A549 (cell line): Measurements from ENCODE around the gene FAM180A. TPM values are rescaled to one million over a fixed set of nuclear protein-coding genes. Genes with fewer than 3 reads are reported as not detected.

Experiments
- ATAC-seq, 2 experiments: fragments of 200-7000 bp in 1 of 2; fragments of >200 bp in 1 of 2; cut with Nextera tagmentation in 1 of 2; cut with Tn5 transposase in 1 of 2; 3 replicates each; pipeline versions ENCODE4 v1.8.0 to v1.9.1; 2018 to 2020; ENCODE audit warnings: mild to moderate bottlenecking in 1 of 2, moderate library complexity in 1 of 2
- CTCF ChIA-PET: fragments of 300-600 bp; sonication (Branson Sonifier 250); formaldehyde crosslinking; extraction: SDS; loops from one replicate; lab custom pipeline; 2021; ENCODE audit warnings: antibody characterized with exemption, inconsistent platforms; lab: Yijun Ruan, JAX
- POLR2A ChIA-PET: fragments of 350-600 bp; formaldehyde crosslinking; extraction: SDS; loops from one replicate; lab custom pipeline; 2021; ENCODE audit warnings: antibody characterized with exemption, inconsistent platforms; lab: Yijun Ruan, JAX
- DNase-seq, 2 experiments: peaks; one replicate each; pipeline versions ENCODE4 v3.0.0 to v3.0.0-alpha.2; 2011 to 2016; ENCODE audit warnings: low read depth in 1 of 2, low spot score in 1 of 2
- FAIRE-seq: peaks from 2 replicates; lab custom pipeline; 2011; peaks lifted over from hg19 to GRCh38; lab: Jason Lieb, UNC
- H3K27ac ChIP-seq, 2 experiments: fragments of >200 bp; sonication (Bioruptor Twin); formaldehyde crosslinking; 3 replicates each; pipeline ENCODE4 v1.5.1; 2016 to 2017
- H3K4me1 ChIP-seq: fragments of >200 bp; sonication (Bioruptor Twin); formaldehyde crosslinking; 3 replicates; pipeline ENCODE4 v1.6.1; 2016
- H3K4me2 ChIP-seq: fragments of >200 bp; sonication (Bioruptor Twin); formaldehyde crosslinking; 3 replicates; pipeline ENCODE4 v1.6.1; 2016
- H3K4me3 ChIP-seq: fragments of >200 bp; sonication (Bioruptor Twin); formaldehyde crosslinking; 3 replicates; pipeline ENCODE4 v1.5.1; 2016
- H3K9me3 ChIP-seq: fragments of >200 bp; sonication (Bioruptor Twin); formaldehyde crosslinking; 3 replicates; pipeline ENCODE4 v1.6.1; 2016
- FOSB ChIP-seq: fragments of 250-450 bp; sonication (Bioruptor Pico); IDR thresholded peaks from 2 replicates; pipeline ENCODE4 v1.5.0; 2020; ENCODE audit warnings: mild to moderate bottlenecking, moderate library complexity
- FOXS1 ChIP-seq: fragments of 250-450 bp; sonication (Bioruptor Pico); IDR thresholded peaks from 2 replicates; pipeline ENCODE4 v1.5.0; 2020; ENCODE audit warnings: mild to moderate bottlenecking, moderate library complexity
- HES2 ChIP-seq: fragments of >200 bp; sonication (Bioruptor Twin); formaldehyde crosslinking; IDR thresholded peaks from 2 replicates; pipeline ENCODE4 v1.6.1; 2016
- HEYL ChIP-seq: fragments of 250-450 bp; sonication (Bioruptor Pico); IDR thresholded peaks from 2 replicates; pipeline ENCODE4 v1.8.0; 2021; ENCODE audit warnings: mild to moderate bottlenecking, moderate library complexity
- HOXA7 ChIP-seq: fragments of 250-450 bp; sonication (Bioruptor Pico); IDR thresholded peaks from 2 replicates; pipeline ENCODE4 v1.5.0; 2020; ENCODE audit warnings: mild to moderate bottlenecking, moderate library complexity
- HOXB5 ChIP-seq: fragments of 250-450 bp; sonication (Bioruptor Pico); IDR thresholded peaks from 2 replicates; pipeline ENCODE4 v1.5.0; 2020; ENCODE audit warnings: mild to moderate bottlenecking, moderate library complexity
- JUNB ChIP-seq: fragments of >200 bp; sonication (Bioruptor Twin); formaldehyde crosslinking; IDR thresholded peaks from 2 replicates; pipeline ENCODE4 v1.6.1; 2016
- MAFK ChIP-seq: fragments of 450-650 bp; IDR thresholded peaks from 2 replicates; pipeline ENCODE4 v1.6.1; 2014; ENCODE audit not compliant: partially characterized antibody
- MYC ChIP-seq: IDR thresholded peaks from 2 replicates; pipeline ENCODE4 v1.6.1; 2012; ENCODE audit warnings: mild to moderate bottlenecking, inconsistent platforms, low read length, improper control_type of control experiment, borderline replicate concordance
- POLR2A ChIP-seq: IDR thresholded peaks from 2 replicates; pipeline ENCODE4 v1.6.1; 2012; ENCODE audit warnings: mild to moderate bottlenecking, low read length
- POLR2AphosphoS2 ChIP-seq: conservative IDR thresholded peaks from 2 replicates; pipeline ENCODE4 v1.6.1; 2012; ENCODE audit warnings: low read length, improper control_type of control experiment, inconsistent platforms
- RAD21 ChIP-seq, 2 experiments: fragments of >200 bp in 1 of 2; sonication (Bioruptor Twin) in 1 of 2; formaldehyde crosslinking in 1 of 2; IDR thresholded peaks in 1 of 2; conservative IDR thresholded peaks in 1 of 2; 2 replicates in 1 of 2; 3 replicates in 1 of 2; pipeline ENCODE4 v1.6.1; 2012 to 2018; ENCODE audit warnings: inconsistent platforms in 1 of 2
- RARB ChIP-seq: fragments of 250-450 bp; sonication (Bioruptor Pico); IDR thresholded peaks from 2 replicates; pipeline ENCODE4 v1.8.0; 2021; ENCODE audit warnings: mild to moderate bottlenecking, moderate library complexity
- RCOR1 ChIP-seq: fragments of 150-350 bp; IDR thresholded peaks from 2 replicates; pipeline ENCODE4 v1.6.1; 2014; ENCODE audit warnings: antibody characterized with exemption, low read length, low read depth
- ZFP36 ChIP-seq: fragments of 450-650 bp; IDR thresholded peaks from 2 replicates; pipeline ENCODE4 v1.6.1; 2014; ENCODE audit warnings: borderline replicate concordance; ENCODE audit not compliant: partially characterized antibody
- WGBS: methylation state at CpG from one replicate; pipeline ENCODE4 v1.1.6; 2017; ENCODE audit errors: missing lambda C conversion rate; 5-methylcytosine and 5-hydroxymethylcytosine counted together
- polyA plus RNA-seq, 4 experiments: library from polyadenylated mRNA; depleted of rRNA in 3 of 4; stranded (reverse); fragments of >200 nt; fragmentation: RNase III in 1 of 4; extraction: RNeasy Plus Mini Kit Qiagen cat#74134 plus additional on column Dnase treatment in 1 of 4; gene quantifications; 2 replicates in 3 of 4; 3 replicates in 1 of 4; pipeline ENCODE4 v1.2.3, GENCODE V29; 2011 to 2017
- TF ChIP-seq, protein P1 (sequence below): fragments of 200-600 bp; sonication (generic); IDR thresholded peaks from 2 replicates; pipeline ENCODE4 v1.6.1; 2016; ENCODE audit warnings: antibody characterized with exemption, mild to moderate bottlenecking, moderate library complexity

Gene FAM180A
- polyA plus RNA-seq, 2 of the 4 experiments (the other 2 are of a cell fraction), result not detected

GRCh38 chr7:135718794-135719437 lies 29.7 kb downstream of the FAM180A start:
- DNase-seq, result no peak
- no peaks in the 10 kb centered on the region for H3K9me3 ChIP-seq
- POLR2A ChIA-PET, result no interaction called here
- TF ChIP-seq JUNB (no peak), HOXA7 (CRISPR knock-in tag) (no peak), MYC (no peak), HOXB5 (CRISPR knock-in tag) (no peak), ZFP36 (no peak), POLR2AphosphoS2 (no peak), RCOR1 (no peak), RARB (no peak), MAFK (no peak), HEYL (CRISPR knock-in tag) (no peak), FOXS1 (CRISPR knock-in tag) (no peak), POLR2A (no peak)
- TF ChIP-seq, protein P1, sequence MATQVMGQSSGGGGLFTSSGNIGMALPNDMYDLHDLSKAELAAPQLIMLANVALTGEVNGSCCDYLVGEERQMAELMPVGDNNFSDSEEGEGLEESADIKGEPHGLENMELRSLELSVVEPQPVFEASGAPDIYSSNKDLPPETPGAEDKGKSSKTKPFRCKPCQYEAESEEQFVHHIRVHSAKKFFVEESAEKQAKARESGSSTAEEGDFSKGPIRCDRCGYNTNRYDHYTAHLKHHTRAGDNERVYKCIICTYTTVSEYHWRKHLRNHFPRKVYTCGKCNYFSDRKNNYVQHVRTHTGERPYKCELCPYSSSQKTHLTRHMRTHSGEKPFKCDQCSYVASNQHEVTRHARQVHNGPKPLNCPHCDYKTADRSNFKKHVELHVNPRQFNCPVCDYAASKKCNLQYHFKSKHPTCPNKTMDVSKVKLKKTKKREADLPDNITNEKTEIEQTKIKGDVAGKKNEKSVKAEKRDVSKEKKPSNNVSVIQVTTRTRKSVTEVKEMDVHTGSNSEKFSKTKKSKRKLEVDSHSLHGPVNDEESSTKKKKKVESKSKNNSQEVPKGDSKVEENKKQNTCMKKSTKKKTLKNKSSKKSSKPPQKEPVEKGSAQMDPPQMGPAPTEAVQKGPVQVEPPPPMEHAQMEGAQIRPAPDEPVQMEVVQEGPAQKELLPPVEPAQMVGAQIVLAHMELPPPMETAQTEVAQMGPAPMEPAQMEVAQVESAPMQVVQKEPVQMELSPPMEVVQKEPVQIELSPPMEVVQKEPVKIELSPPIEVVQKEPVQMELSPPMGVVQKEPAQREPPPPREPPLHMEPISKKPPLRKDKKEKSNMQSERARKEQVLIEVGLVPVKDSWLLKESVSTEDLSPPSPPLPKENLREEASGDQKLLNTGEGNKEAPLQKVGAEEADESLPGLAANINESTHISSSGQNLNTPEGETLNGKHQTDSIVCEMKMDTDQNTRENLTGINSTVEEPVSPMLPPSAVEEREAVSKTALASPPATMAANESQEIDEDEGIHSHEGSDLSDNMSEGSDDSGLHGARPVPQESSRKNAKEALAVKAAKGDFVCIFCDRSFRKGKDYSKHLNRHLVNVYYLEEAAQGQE, result no peak
- TF ChIP-seq, all 56 proteins: peak for 0
- Histone ChIP-seq H3K27ac (no peak overlapping the region), H3K4me3 (no peak overlapping the region), H3K4me1 (peaks cover 26% of the 10 kb centered on the region), H3K4me2 (no peak overlapping the region)
- CTCF ChIA-PET, result interaction anchor here (1.2 to 1.6 kb wide), 3 partner anchors 8 to 67 kb away, joined by 3 to 4 read pairs (median 3); no protein-coding TSS in a partner anchor
- ATAC-seq (no peak), FAIRE-seq (no peak)
- 87% methylated on average over 7 of the region's 7 CpGs for WGBS

GRCh38 chr7:135718219-135718618 lies 30.4 kb downstream of the FAM180A start:
- H3K27ac ChIP-seq, result no peak overlapping the region
- CTCF ChIA-PET, result interaction anchor here (1.2 to 1.5 kb wide), 2 partner anchors 9 to 67 kb away, joined by 3 read pairs; no protein-coding TSS in a partner anchor
- no peak for TF ChIP-seq HEYL (CRISPR knock-in tag)
- TF ChIP-seq RAD21 (conservative IDR thresholded peaks at IDR 0.05 in 1 of 2, IDR thresholded peaks at IDR 0.05 in 1 of 2), result no peak
- no peak for TF ChIP-seq HES2
- TF ChIP-seq POLR2A, result no peak
- TF ChIP-seq MAFK, result no peak
- no peaks in the 10 kb centered on the region for H3K9me3 ChIP-seq
- H3K4me1 ChIP-seq, result peaks cover 27% of the 10 kb centered on the region
- no peak overlapping the region for H3K4me2 ChIP-seq
- H3K4me3 ChIP-seq, result no peak overlapping the region
- ATAC-seq (no peak), FAIRE-seq (no peak), DNase-seq (no peak)
- POLR2A ChIA-PET, result no interaction called here
- WGBS, result 40% methylated on average over 2 of the region's 2 CpGs

DNA sequence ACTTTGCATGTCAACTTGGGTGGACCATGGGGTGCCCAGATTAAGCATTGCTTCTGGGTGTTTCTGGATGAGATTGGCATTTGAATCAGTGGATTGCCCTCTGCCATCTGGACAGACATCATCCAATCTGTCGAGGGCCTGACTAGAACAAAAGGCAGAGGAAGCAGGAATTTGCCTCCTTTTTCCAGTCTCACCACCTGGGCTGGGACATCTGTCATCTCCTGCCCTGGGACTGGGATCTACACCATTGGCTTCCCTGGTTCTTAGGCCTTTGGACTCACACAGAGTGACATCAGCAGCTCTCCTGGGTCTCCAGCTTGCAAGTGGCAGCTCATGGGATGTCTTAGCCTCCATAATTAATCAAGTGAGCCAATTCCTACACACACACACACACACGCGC lies 30.9 kb downstream of the FAM180A start:
- ATAC-seq (no peak), DNase-seq (no peak), FAIRE-seq (no peak)
- CTCF ChIA-PET, result interaction anchor here (1.2 kb wide), 1 partner anchor 68 kb away, joined by 3 read pairs; no protein-coding TSS in a partner anchor
- Histone ChIP-seq H3K4me3 (no peak overlapping the region), H3K4me2 (no peak overlapping the region), H3K27ac (no peak overlapping the region), H3K9me3 (no peaks in the 10 kb centered on the region), H3K4me1 (peaks cover 27% of the 10 kb centered on the region)
- POLR2A ChIA-PET, result no interaction called here
- no peak for TF ChIP-seq FOSB
- TF ChIP-seq ZFP36, result no peak
- 90% methylated on average over 3 of the region's 3 CpGs for WGBS
